ENCODE results near the gene USP13.

- TF ChIP-seq EZH2phosphoT487 (IDR thresholded peaks at IDR 0.05; ENCODE audit: low read depth) (no peak), CTCF (IDR thresholded peaks at IDR 0.05; ENCODE audit: low read depth, low read length) (no peak)
These were observed 36.0 kb downstream of the USP13 start for GRCh38 chr3:179688850-179689249.

Measured in OCI-LY3 (cell line).